Stimulated activated effector memory CD8-positive, alpha-beta T cell treated with anti-CD3 and anti-CD28 coated beads, Interleukin-12 subunit alpha, Interleukin-12 subunit beta, amount 100 ng/mL, for 72 hours (primary cell): ENCODE data around the gene PPP3CA.

Experiments used
- ATAC-seq: fragments of 150-1000 bp; cut with Tn5 transposase; 2 replicates; pipeline ENCODE4 v1.10.0; 2021
- DNase-seq, 2 donors: peaks; one replicate each; pipeline ENCODE4 v3.0.0; 2021 to 2022; ENCODE audit warnings: low spot score in 2 of 2
- H3K27ac Mint-ChIP-seq: one replicate; pipeline ENCODE4 v1.8.0; 2022; ENCODE audit warnings: mild to moderate bottlenecking, mixed read lengths
- H3K36me3 Mint-ChIP-seq: one replicate; pipeline ENCODE4 v1.8.0; 2022; ENCODE audit warnings: mild to moderate bottlenecking, mixed read lengths
- H3K4me1 Mint-ChIP-seq: one replicate; pipeline ENCODE4 v1.8.0; 2022; ENCODE audit warnings: mixed read lengths
- H3K4me3 Mint-ChIP-seq: one replicate; pipeline ENCODE4 v1.8.0; 2022; ENCODE audit warnings: mild to moderate bottlenecking, mixed read lengths
- H3K9me3 Mint-ChIP-seq: one replicate; pipeline ENCODE4 v1.8.0; 2022; ENCODE audit warnings: mixed read lengths

PPP3CA gene

GRCh38 chr4:101064541-101065180 lies 282.7 kb downstream of the PPP3CA start:
- H3K27ac Mint-ChIP-seq: no peak overlapping the region
- no peaks in the 10 kb centered on the region for H3K4me1 Mint-ChIP-seq
- no peaks in the 10 kb centered on the region for H3K9me3 Mint-ChIP-seq
- peaks cover 21% of the 10 kb centered on the region for H3K36me3 Mint-ChIP-seq
- no peak for ATAC-seq
- H3K4me3 Mint-ChIP-seq: no peak overlapping the region
- DNase-seq: no peak

GRCh38 chr4:101055392-101055791 lies 291.9 kb downstream of the PPP3CA start:
- Mint-ChIP-seq H3K4me3 (no peak overlapping the region), H3K36me3 (peaks cover 6% of the 10 kb centered on the region), H3K4me1 (peaks cover 7% of the 10 kb centered on the region), H3K9me3 (no peaks in the 10 kb centered on the region), H3K27ac (no peak overlapping the region)
- DNase-seq: no peak
- no peak for ATAC-seq

GRCh38 chr4:101050837-101051205 lies 296.5 kb downstream of the PPP3CA start:
- peak overlapping the region; percentile 89 for H3K27ac Mint-ChIP-seq
- H3K9me3 Mint-ChIP-seq: no peaks in the 10 kb centered on the region
- H3K4me3 Mint-ChIP-seq: peak overlapping the region; percentile 53
- ATAC-seq (peak; percentile 51), DNase-seq (no peak)
- no peaks in the 10 kb centered on the region for H3K36me3 Mint-ChIP-seq
- H3K4me1 Mint-ChIP-seq: peaks cover 10% of the 10 kb centered on the region

- no peak for DNase-seq
- Mint-ChIP-seq H3K27ac (peak overlapping the region; percentile 89), H3K36me3 (no peaks in the 10 kb centered on the region), H3K4me3 (peak overlapping the region; percentile 53), H3K4me1 (peaks cover 14% of the 10 kb centered on the region), H3K9me3 (no peaks in the 10 kb centered on the region)
- peak; percentile 100 for ATAC-seq
These were observed 297.1 kb downstream of the PPP3CA start for GRCh38 chr4:101050088-101050836.

GRCh38 chr4:101049549-101050001 lies 297.8 kb downstream of the PPP3CA start:
- Mint-ChIP-seq H3K36me3 (no peaks in the 10 kb centered on the region), H3K4me1 (peaks cover 20% of the 10 kb centered on the region), H3K27ac (no peak overlapping the region)

GRCh38 chr4:101044766-101045165 lies 302.6 kb downstream of the PPP3CA start:
- no peaks in the 10 kb centered on the region for H3K36me3 Mint-ChIP-seq
- DNase-seq (no peak), ATAC-seq (no peak)
- H3K27ac Mint-ChIP-seq: no peak overlapping the region
- no peak overlapping the region for H3K4me3 Mint-ChIP-seq
- no peaks in the 10 kb centered on the region for H3K9me3 Mint-ChIP-seq
- H3K4me1 Mint-ChIP-seq: peaks cover 17% of the 10 kb centered on the region

More at GRCh38 chr4:101049549-101050001, 297.8 kb downstream of the PPP3CA start:
- no peaks in the 10 kb centered on the region for H3K9me3 Mint-ChIP-seq
- no peak overlapping the region for H3K4me3 Mint-ChIP-seq
- DNase-seq (no peak), ATAC-seq (no peak)

GRCh38 chr4:101042847-101043246 lies 304.5 kb downstream of the PPP3CA start:
- Mint-ChIP-seq H3K4me1 (peaks cover 30% of the 10 kb centered on the region), H3K36me3 (peaks cover 7% of the 10 kb centered on the region), H3K4me3 (no peak overlapping the region), H3K27ac (no peak overlapping the region), H3K9me3 (no peaks in the 10 kb centered on the region)
- ATAC-seq (no peak), DNase-seq (no peak)

GRCh38 chr4:101040776-101041175 lies 306.6 kb downstream of the PPP3CA start:
- Mint-ChIP-seq H3K4me3 (no peak overlapping the region), H3K36me3 (peaks cover 12% of the 10 kb centered on the region), H3K27ac (no peak overlapping the region), H3K4me1 (peaks cover 36% of the 10 kb centered on the region), H3K9me3 (no peaks in the 10 kb centered on the region)
- DNase-seq (no peak), ATAC-seq (no peak)

GRCh38 chr4:101039367-101039766 lies 308.0 kb downstream of the PPP3CA start:
- Mint-ChIP-seq H3K27ac (peak overlapping the region; percentile 17), H3K4me3 (peak overlapping the region; percentile 22), H3K36me3 (peaks cover 12% of the 10 kb centered on the region), H3K4me1 (peaks cover 25% of the 10 kb centered on the region), H3K9me3 (no peaks in the 10 kb centered on the region)
- DNase-seq (peak in 1 of 2 donors; percentile 37), ATAC-seq (peak; percentile 98)

GRCh38 chr4:101037938-101038413 lies 309.4 kb downstream of the PPP3CA start:
- Mint-ChIP-seq H3K36me3 (peaks cover 12% of the 10 kb centered on the region), H3K9me3 (no peaks in the 10 kb centered on the region), H3K4me3 (no peak overlapping the region), H3K27ac (peak overlapping the region; percentile 79), H3K4me1 (peaks cover 37% of the 10 kb centered on the region)
- peak; percentile 78 for ATAC-seq
- peak in 1 of 2 donors; percentile 65 for DNase-seq

- DNase-seq (no peak), ATAC-seq (no peak)
- H3K4me3 Mint-ChIP-seq: no peak overlapping the region
- H3K27ac Mint-ChIP-seq: peak overlapping the region; percentile 79
- no peaks in the 10 kb centered on the region for H3K9me3 Mint-ChIP-seq
- H3K36me3 Mint-ChIP-seq: peaks cover 12% of the 10 kb centered on the region
- peaks cover 35% of the 10 kb centered on the region for H3K4me1 Mint-ChIP-seq
These were observed 310.1 kb downstream of the PPP3CA start for GRCh38 chr4:101037249-101037648.

- H3K27ac Mint-ChIP-seq: no peak overlapping the region
- H3K36me3 Mint-ChIP-seq: peaks cover 12% of the 10 kb centered on the region
These were observed 311.8 kb downstream of the PPP3CA start for GRCh38 chr4:101035487-101035886.

GRCh38 chr4:101033986-101034385 lies 313.3 kb downstream of the PPP3CA start:
- Mint-ChIP-seq H3K4me3 (no peak overlapping the region), H3K27ac (no peak overlapping the region), H3K9me3 (no peaks in the 10 kb centered on the region), H3K4me1 (peaks cover 33% of the 10 kb centered on the region), H3K36me3 (peaks cover 7% of the 10 kb centered on the region)
- DNase-seq (no peak), ATAC-seq (no peak)

More at GRCh38 chr4:101035487-101035886, 311.8 kb downstream of the PPP3CA start:
- DNase-seq (no peak), ATAC-seq (no peak)
- Mint-ChIP-seq H3K4me3 (no peak overlapping the region), H3K4me1 (peaks cover 32% of the 10 kb centered on the region), H3K9me3 (no peaks in the 10 kb centered on the region)

GRCh38 chr4:101032541-101032940 lies 314.8 kb downstream of the PPP3CA start:
- Mint-ChIP-seq H3K36me3 (peaks cover 5% of the 10 kb centered on the region), H3K4me3 (no peak overlapping the region), H3K9me3 (no peaks in the 10 kb centered on the region), H3K27ac (no peak overlapping the region), H3K4me1 (peaks cover 25% of the 10 kb centered on the region)
- no peak for DNase-seq
- no peak for ATAC-seq

GRCh38 chr4:101031971-101032370 lies 315.4 kb downstream of the PPP3CA start:
- DNase-seq (no peak), ATAC-seq (no peak)
- Mint-ChIP-seq H3K36me3 (peaks cover 5% of the 10 kb centered on the region), H3K9me3 (no peaks in the 10 kb centered on the region), H3K27ac (no peak overlapping the region), H3K4me1 (peaks cover 22% of the 10 kb centered on the region), H3K4me3 (no peak overlapping the region)

- Mint-ChIP-seq H3K4me3 (no peak overlapping the region), H3K36me3 (peaks cover 12% of the 10 kb centered on the region), H3K27ac (no peak overlapping the region), H3K4me1 (peaks cover 23% of the 10 kb centered on the region), H3K9me3 (no peaks in the 10 kb centered on the region)
- DNase-seq (no peak), ATAC-seq (no peak)
These were observed 318.4 kb downstream of the PPP3CA start for GRCh38 chr4:101028886-101029285.
